ENCODE results near the gene CSRNP3.

The CSRNP3 gene

DNA sequence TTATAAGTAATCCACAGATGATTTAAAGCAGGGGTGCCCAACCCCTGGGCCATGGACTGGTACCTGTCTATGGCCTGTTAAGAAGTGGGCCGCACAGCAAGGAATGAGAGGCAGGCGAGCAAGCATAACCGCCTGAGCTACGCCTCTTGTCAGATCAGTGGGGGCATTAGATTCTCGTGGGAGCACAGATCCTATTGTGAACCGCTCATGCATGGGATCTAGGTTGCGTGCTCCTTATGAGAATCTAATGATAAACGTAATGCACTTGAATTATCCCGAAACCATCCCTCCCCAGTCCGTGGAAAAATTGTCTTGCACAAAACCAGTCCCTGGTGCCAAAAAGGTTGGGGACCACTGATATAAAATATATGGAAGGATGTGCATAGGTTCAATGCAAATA lies 153.7 kb downstream of the CSRNP3 start:
- Histone ChIP-seq H3K27ac (no peak overlapping the region), H3K4me3 (no peak overlapping the region)

DNA sequence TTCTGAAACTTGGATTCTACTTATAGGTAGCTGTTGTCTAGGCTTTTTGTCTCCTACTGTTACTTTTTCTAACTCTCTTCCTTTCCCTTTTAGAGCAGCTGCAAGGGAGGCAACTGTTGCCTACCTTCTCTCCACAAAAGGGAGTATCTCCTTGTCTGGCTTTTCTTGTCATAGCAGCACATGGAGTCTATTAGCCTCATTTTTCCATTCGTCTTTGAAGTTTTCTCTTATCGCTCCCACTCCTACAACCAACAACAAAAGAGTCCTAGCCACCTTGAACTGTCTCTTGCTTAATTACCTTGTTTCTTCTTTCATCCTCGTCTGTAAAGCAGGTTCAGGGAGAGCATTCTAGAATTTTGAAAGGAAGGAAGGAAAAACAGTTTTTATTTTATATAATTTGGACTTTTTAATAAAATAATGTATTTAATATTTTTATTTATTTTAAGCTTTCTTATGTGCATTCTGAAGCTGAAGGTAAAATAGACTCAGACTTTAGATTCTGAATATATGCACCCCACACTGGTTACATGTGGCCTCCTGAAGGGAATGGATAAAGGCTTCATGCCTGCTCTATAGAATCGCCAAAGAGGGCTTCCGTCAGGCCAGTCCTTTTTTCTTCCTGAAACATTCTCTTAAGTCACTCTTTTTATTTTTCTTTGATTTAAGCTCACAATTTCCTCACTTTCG lies 154.4 kb downstream of the CSRNP3 start:
- H3K4me3 ChIP-seq, result no peak overlapping the region
- H3K27ac ChIP-seq, result no peak overlapping the region

DNA sequence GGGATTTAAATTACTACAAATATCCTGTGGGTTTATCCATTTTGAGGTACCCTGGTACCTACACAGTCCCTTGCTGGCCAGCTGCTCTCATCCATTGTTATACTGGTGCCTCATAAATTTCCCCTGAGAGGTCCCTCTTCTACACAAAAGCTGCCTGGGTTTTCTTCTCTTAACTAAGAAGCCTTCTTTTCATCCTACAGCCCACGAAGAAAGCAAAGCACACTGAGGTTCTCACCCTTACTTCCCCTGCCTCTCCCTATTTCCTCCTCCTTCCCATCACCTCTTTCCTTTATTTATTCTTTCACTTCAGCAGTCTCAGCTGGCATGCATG lies 154.9 kb downstream of the CSRNP3 start:
- Histone ChIP-seq H3K4me3 (no peak overlapping the region), H3K27ac (no peak overlapping the region)

DNA sequence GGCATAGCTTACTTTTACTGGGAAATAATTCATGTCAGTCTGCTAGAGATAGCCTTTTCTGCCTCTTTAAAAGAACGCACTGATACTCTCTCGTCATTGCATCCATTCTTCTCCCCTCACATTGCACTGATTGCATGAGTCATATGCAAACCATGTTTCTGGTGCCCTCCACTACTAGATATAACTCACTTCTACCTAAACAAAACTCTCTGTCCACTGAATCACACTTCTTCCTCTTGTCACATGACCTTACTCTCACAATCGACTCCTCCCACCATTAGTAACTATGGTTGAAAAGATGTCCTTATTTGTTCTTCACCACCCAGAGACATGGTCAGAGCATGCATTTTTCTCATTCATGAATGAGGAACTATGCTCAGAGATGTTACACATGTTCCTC lies 158.0 kb downstream of the CSRNP3 start:
- no peak overlapping the region for H3K4me3 ChIP-seq
- H3K27ac ChIP-seq, result no peak overlapping the region

DNA sequence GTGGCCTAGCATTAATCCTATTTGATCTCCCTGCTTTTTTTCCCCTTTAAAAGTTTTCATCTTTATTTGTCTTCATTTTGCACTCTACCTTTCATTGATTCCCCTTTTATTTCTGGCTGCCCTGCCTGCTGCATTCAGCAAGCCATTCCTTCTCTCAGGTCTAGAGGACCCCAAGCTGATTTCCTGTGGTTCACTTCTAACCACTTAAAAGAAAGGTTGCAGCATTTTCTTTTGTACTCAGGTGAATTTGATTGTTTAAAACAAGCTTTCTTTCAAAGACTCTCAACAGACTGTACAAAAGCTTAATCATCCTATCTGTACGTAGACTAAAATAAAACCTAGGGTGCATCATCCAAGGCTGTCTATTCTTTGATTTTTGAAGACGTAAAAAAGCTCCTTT lies 160.3 kb downstream of the CSRNP3 start:
- no peak overlapping the region for H3K4me3 ChIP-seq
- H3K27ac ChIP-seq, result no peak overlapping the region

DNA sequence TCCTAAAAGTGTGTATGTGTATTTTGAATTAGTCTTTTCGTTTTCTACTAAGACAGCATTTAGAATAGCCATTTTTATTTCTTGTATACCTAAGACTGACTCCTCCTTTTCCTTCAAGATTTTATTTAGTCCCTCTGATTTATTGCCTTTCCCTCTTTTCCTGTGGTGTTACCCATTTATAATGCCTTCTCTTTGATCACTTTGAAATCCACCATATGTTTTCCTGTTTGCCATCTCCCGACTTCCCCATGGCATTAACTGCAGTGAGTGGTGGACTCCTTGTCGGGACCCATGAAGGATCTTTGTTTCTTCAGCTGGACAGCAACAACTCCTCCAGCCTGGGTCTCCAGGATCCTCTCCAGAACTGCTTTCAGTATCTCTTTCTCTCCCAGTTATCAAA lies 160.7 kb downstream of the CSRNP3 start:
- Histone ChIP-seq H3K4me3 (no peak overlapping the region), H3K27ac (no peak overlapping the region)

DNA sequence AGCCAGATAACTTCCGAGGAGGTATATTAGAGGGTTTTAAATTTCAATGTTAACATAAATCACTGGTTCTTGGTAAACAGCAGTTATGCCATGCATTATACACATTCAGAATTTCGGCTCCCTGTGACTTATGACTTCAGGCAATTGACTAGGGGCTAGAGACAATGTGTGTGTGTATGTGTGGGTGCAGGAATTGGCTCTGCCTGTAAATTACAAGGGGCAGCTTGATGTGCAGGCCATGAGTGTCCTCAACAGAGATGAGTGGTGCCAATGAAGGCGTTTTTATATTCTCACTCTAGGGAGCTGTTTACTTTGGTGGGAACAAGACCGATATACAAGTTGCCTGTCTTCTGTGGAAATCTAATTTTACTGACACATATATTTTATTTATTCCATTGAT lies 161.6 kb downstream of the CSRNP3 start:
- H3K4me3 ChIP-seq, result no peak overlapping the region
- H3K27ac ChIP-seq, result no peak overlapping the region

DNA sequence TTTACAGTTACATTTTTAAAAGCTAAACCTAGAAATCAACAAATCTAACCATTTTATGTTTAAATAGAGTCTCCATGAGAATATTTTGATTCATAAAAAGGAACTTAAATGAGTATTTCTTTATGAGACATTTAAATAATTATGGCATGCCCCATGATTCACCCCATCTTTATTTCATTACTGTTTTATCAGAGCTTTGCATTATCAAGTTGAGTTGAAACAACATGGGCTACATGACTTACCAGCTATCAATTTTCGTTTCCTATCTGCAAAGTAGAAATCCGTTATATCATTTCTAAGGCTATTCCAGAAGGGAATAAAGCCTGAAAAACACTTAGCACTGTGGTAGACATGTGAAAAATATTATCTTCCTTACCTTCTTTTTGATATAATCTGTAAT lies 163.1 kb downstream of the CSRNP3 start:
- Histone ChIP-seq H3K27ac (no peak overlapping the region), H3K4me3 (no peak overlapping the region)

DNA sequence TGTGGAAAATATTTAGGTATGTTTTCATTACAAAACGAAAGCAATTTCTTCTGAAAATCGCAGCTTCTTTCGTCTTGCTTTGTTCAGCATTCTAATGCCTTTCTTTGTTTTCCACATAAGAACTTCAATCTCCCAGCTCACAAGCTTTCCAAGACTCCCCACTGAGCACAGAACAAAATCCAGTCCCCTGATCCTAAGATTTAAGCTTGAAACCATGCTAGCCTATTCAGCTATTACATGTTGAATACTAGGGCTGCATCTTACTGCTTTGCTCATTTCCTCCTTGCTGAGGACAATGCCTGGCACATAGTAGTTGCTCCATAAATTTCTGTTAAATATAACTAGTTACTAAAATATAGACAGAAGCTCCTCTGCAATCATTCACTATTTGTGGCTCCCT lies 163.9 kb downstream of the CSRNP3 start:
- H3K4me3 ChIP-seq, result no peak overlapping the region
- no peak overlapping the region for H3K27ac ChIP-seq

DNA sequence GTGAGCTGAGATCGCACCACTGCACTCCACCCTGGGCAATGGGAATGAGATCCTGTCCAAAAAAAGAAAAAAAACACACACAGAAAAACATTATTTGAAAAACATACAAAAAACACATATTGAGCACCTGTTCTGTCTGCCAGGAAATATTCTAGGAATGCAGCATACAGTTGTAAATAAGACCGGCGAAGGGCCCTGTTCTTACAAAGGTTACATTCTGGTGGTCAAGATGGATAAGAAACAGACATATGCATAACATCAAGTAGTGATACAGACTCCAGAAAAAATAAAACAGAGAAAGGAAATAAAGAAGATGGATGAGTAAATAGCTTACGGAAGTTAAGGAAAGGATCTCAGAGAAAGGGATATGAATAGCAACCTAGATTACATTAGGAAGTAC lies 164.8 kb downstream of the CSRNP3 start:
- H3K4me3 ChIP-seq, result no peak overlapping the region

DNA sequence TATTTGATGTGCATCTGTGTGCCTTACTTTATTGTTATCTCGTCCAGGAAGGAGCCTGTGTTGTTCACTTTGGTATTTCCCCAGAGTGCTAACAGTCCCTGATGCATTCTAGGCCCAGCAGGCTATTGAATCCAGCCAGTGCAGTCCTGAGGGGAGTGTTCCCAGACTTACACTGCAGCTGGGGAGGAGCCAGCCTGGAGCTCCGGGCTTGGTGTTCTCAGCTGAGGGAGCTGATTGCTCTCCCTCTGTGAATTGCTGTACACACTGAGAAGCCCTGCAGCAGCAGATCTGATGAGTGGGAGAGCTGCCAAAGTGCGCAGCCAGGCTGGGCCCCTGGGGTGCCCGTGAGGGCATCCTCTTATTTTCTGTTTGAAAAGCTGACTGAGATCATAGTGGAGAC lies 165.4 kb downstream of the CSRNP3 start:
- H3K27ac ChIP-seq, result no peak overlapping the region

More for the DNA sequence above, 164.8 kb downstream of the CSRNP3 start:
- H3K27ac ChIP-seq, result no peak overlapping the region

DNA sequence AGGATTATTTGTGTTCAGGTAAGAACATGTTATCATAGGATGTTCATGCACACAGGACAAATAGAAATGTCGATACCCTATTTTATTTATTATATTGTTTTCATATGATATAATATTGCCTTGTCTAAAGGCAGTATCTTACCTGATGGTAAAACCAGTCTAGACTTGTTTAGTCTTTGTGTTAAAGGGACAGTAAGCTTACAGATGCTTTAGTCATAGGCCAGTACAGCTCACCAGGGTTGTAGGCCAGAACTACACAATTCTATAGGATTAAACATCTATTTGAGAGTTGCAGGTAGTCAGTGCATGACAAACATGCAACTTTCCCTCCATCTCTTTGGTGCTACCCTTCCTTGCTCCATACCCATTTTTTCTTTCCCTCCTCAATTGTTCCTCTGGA lies 166.0 kb downstream of the CSRNP3 start:
- no peak overlapping the region for H3K4me3 ChIP-seq
- H3K27ac ChIP-seq, result no peak overlapping the region

More for the DNA sequence above, 165.4 kb downstream of the CSRNP3 start:
- no peak overlapping the region for H3K4me3 ChIP-seq

DNA sequence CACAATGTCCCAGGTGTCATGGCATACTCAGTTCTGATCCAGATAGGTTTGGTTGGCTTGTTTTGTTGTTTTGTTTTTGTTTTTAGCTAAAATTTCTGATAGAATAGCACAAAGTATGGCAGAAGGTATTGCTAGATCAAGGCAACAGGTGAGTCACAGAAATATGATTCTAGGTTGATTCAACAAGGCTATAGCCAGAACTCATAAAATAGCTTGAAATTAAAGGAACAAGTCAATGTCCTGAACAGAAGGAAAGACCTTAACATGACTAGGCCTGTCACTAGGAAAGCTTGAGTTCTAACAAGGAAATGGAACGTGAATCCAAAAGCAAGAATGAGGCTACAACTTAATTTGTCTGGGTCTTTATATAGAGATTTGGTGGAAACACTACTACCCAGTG lies 167.5 kb downstream of the CSRNP3 start:
- H3K4me3 ChIP-seq, result no peak overlapping the region
- no peak overlapping the region for H3K27ac ChIP-seq

DNA sequence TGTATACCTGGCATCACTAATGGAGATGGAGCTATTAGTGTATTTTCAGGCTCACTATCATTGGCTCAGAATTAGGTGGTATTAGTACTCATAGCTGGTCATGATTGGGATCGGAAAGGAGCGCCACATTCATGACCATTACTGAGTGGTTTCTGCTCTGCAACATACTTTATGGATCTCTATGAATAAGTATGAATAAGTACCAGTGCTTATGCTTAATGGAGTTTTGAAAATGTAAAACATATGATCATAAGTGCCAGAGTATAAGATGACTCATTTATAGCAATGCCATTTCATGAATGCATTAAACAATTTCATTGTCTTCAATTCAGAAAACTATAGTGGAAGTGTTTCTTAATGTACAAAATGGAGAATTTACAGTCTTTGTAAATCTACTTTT lies 167.9 kb downstream of the CSRNP3 start:
- no peak overlapping the region for H3K27ac ChIP-seq

DNA sequence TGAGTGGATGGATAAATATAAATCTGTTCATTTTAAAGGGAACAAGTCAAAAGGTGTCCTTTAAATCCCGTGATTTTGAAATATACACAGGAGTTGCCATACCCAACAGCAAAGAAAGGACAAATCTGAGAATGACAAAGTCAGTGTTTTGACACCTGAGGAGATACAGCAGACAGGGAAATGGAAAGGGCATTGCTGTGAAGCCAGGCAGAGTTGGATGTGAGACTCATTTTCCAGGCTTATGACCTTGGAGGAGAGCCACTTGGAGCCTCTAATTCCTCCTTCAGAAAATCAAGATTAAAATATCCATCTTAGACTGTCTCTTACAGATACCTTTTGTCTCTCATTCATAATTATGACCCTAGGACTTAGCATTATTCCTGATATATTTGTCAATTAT lies 170.0 kb downstream of the CSRNP3 start:
- Histone ChIP-seq H3K27ac (no peak overlapping the region), H3K4me3 (no peak overlapping the region)

More for the DNA sequence above, 167.9 kb downstream of the CSRNP3 start:
- no peak overlapping the region for H3K4me3 ChIP-seq

DNA sequence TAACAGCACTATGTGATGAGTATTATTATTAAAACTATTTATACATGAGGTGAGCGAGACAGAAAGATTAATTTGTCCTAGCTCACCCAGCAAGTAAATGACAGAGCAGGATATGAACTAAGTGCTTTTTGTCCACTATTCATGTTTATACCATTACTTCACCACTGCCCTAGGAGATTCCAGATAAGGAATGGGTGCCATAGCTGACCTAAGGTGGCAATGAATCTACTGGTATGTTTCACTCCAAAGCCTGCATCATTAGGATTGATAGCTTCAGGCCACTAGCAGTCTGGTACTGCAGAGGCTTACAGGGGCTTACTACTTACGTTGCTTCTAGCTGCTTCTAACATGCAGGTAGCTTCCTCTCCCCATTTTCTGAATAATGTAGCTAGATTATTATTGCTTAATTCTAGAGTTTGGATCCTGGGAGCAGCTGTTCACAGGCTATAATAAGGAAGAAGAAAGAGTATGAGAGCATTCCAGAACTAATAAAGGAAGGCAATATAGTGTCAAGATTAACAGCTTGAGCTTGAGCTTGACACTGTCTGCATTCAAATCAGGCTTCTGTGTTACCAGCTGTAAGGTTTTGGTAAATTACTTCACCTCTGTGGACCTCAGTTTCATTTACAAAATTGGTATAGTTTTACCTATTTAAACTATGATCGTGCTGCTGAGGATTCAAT lies 170.9 kb downstream of the CSRNP3 start:
- Histone ChIP-seq H3K4me3 (no peak overlapping the region), H3K27ac (no peak overlapping the region)

DNA sequence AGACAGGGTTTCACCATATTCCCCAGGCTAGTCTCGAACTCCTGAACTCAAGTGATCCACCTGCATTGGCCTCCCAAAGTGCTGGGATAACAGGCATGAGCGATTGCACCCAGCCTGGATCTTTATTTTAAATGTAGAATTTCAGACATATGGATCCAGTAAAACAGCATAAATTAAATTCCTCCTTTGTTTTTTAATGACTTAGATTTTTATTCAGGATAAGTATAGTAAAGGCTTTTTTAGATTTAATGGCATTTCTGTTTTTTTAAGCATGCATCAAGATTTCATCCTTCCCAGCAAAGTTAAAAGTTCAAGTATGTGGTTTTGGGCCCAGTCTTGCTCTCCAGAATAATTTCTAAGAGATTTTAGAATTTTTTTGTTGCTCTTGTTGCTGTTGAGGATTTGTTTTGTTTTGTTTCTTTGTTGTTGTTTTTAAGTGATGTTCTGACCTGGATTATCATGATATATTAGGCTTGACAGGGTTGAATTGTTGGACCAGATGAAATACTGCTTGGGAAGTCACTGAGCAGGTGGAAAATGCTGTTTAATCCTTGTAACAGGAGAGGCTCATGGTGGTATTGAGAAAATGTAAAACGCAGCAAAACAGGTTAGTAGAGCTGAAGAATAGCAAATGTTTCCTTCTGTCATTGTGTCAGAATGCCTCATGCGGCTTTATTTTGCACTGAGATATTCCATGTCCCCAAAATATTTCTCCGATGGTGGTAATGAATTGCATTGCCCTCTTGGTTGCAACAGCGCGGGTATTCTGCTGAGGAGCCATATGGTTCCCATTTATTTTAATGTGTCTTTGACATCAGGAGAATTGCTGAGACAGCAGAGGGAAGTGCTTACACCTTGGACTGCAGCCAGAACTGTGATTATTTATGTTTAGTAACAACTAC lies 176.7 kb downstream of the CSRNP3 start:
- H3K27ac ChIP-seq, result no peak overlapping the region

DNA sequence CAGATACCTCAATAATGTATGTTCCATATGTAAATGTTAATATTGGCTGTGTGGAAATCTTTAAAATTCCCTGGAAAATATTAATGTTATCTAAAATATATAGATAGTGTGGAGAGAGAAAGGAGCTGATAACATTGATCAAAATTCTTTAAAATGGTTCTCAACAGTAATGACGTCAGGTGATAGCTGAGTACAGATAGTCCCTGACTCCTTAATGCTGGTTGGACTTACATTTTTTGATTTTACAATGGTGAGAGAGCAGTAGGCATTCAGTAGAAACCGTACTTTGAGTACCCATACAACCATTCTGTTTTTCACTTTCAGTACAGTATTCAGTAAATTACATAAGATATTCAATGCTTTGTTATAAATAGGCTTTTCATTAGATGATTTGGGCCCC lies 177.9 kb downstream of the CSRNP3 start:
- no peak overlapping the region for H3K27ac ChIP-seq
- H3K4me3 ChIP-seq, result no peak overlapping the region

More for the DNA sequence above, 176.7 kb downstream of the CSRNP3 start:
- no peak overlapping the region for H3K4me3 ChIP-seq

DNA sequence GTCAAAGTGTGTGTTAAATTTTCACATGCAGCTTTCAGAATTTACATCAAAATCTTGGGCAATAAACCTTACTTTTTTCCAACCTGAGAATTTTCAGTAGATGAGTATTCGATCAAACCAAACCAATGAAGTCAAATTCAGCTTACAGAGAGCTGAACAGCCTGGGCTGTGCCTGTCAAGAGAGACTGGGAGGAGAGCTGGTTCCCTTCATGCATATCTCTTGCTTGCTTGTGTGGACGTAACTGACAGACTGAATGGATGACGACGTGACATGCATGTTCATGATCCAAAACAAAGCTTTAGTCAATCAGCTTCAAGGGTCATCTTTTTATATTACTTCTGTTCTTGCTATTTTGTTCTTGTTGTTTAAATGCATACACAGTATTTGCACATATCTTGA lies 179.3 kb downstream of the CSRNP3 start:
- Histone ChIP-seq H3K4me3 (no peak overlapping the region), H3K27ac (no peak overlapping the region)

DNA sequence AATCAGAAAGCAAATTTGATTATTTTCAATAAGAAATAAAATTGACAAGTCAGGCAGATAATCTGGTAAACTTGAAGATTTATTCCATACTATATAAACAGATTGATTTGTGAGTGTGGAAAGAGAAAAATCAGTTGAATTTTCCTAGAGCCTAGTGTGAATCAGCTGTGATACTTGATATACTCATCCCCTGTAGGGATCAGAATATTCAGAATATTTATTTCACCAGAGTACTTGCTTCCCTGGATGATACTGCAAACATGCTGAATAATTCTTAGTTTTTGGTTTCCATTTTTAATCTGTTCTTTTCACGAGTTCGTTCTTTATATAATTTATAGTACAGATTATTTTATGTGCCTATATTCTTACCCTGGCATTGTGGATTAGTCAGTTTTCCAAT lies 181.7 kb downstream of the CSRNP3 start:
- Histone ChIP-seq H3K27ac (no peak overlapping the region), H3K4me3 (no peak overlapping the region)

DNA sequence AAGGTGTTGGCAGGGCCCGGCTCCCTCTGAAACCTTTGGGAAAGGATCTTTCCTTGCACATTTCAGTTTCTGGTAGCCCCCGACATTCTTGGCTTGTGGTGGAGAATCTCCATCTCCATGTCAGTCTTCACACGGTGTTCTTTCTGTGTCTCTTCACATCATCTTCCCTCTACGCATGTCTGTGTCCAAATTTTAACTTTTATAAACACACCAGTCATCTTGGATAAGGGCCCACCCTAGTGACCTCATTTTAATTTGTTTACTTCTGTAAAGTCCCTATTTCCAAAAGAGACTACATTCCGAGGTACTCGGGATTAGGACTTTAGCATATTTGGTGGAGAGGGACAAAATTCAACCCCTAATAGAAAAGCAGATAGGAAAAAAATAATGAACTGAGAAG lies 186.2 kb downstream of the CSRNP3 start:
- Histone ChIP-seq H3K27ac (no peak overlapping the region), H3K4me3 (no peak overlapping the region)
